K562 (cell line): ENCODE results near the gene CENPP. TPM values are rescaled to one million over a fixed set of nuclear protein-coding genes. Genes with fewer than 3 reads are reported as not detected.

Source experiments
- ATAC-seq: fragments of 200-7000 bp; cut with Tn5 transposase; 3 replicates; pipeline ENCODE4 v1.9.1; 2020; ENCODE audit warnings: moderate library complexity
- BruUV-seq: library from RNA; stranded (reverse); fragments of 400-500 nt; replicated peaks from 2 replicates; lab custom pipeline; 2021; lab: Mats Ljungman, UMichigan
- CTCF ChIA-PET: fragments of 300-600 bp; formaldehyde crosslinking; extraction: SDS; loops from one replicate; lab custom pipeline; 2021; ENCODE audit warnings: low intra/inter-chr PET ratio; lab: Yijun Ruan, JAX
- POLR2A ChIA-PET: fragments of 300-600, 350-650 bp; sonication (Branson Sonifier 250); formaldehyde crosslinking; extraction: SDS; loops from one replicate; lab custom pipeline; 2021; ENCODE audit warnings: antibody characterized with exemption, inconsistent platforms; lab: Yijun Ruan, JAX
- DNase-seq, 4 experiments: peaks; one replicate each; pipeline versions ENCODE4 v3.0.0 to v3.0.0-alpha.2; 2011 to 2018; ENCODE audit warnings: low spot score in 3 of 4, mixed read lengths in 3 of 4; ENCODE audit errors: extremely low read depth in 1 of 4
- FAIRE-seq: peaks from 2 replicates; lab custom pipeline; 2011; peaks lifted over from hg19 to GRCh38; lab: Jason Lieb, UNC
- H2AFZ ChIP-seq: 2 replicates; pipeline ENCODE4 v1.6.0; 2011; ENCODE audit warnings: low read depth, low read length, control low read depth, inconsistent platforms
- H3K27ac ChIP-seq: fragments of 200-600 bp; 3 replicates; pipeline ENCODE4 v1.8.0; 2011; ENCODE audit warnings: low read depth, mild to moderate bottlenecking, control low read depth, inconsistent platforms, low read length, moderate library complexity, mixed read lengths; ENCODE audit errors: extremely low read depth
- H3K27me3 ChIP-seq, 2 experiments: fragments of 300-600 bp in 1 of 2; 2 replicates in 1 of 2; 3 replicates in 1 of 2; pipeline versions ENCODE4 v1.6.0 to v1.8.0; 2011; ENCODE audit warnings: inconsistent platforms in 2 of 2, low read length in 2 of 2, mild to moderate bottlenecking in 1 of 2, mixed read lengths in 1 of 2, moderate library complexity in 1 of 2; ENCODE audit not compliant: control insufficient read depth in 2 of 2, insufficient read depth in 2 of 2
- H3K36me3 ChIP-seq: fragments of 300-600 bp; 3 replicates; pipeline ENCODE4 v1.8.0; 2011; ENCODE audit warnings: mild to moderate bottlenecking, low read length, inconsistent platforms; ENCODE audit not compliant: control insufficient read depth, insufficient read depth
- H3K4me1 ChIP-seq, 2 experiments: fragments of 200-600 bp in 1 of 2; replicated peaks in 1 of 2; 2 replicates in 1 of 2; 3 replicates in 1 of 2; pipeline versions ENCODE4 v1.5.1 to v1.8.0; 2011; ENCODE audit warnings: inconsistent platforms in 2 of 2, low read length in 2 of 2, mild to moderate bottlenecking in 1 of 2, mixed read lengths in 1 of 2, moderate library complexity in 1 of 2; ENCODE audit not compliant: control insufficient read depth in 2 of 2, insufficient read depth in 2 of 2
- H3K4me2 ChIP-seq: 2 replicates; pipeline ENCODE4 v1.6.1; 2011; ENCODE audit warnings: low read length, control low read depth, inconsistent platforms, mixed read lengths; ENCODE audit not compliant: insufficient read depth
- H3K4me3 ChIP-seq: fragments of 200-600 bp; sonication (generic), shearing (Covaris generic); 2 replicates; pipeline ENCODE4 v1.5.1; 2016; ENCODE audit warnings: control low read depth, inconsistent platforms
- H3K79me2 ChIP-seq: fragments of 200-600 bp; 3 replicates; pipeline ENCODE4 v1.8.0; 2011; ENCODE audit warnings: low read length, inconsistent platforms; ENCODE audit not compliant: control insufficient read depth, insufficient read depth
- H3K9ac ChIP-seq, 2 experiments: 2 replicates each; pipeline versions ENCODE4 v1.6.0 to v1.6.1; 2011; ENCODE audit warnings: low read depth in 2 of 2, low read length in 2 of 2, control low read depth in 1 of 2, inconsistent platforms in 1 of 2, mild to moderate bottlenecking in 1 of 2, mixed read lengths in 1 of 2; ENCODE audit not compliant: insufficient read depth in 1 of 2
- H3K9me1 ChIP-seq: one replicate; pipeline ENCODE4 v1.6.0; 2011; ENCODE audit warnings: inconsistent platforms, mild to moderate bottlenecking, low read length, moderate library complexity; ENCODE audit not compliant: control insufficient read depth, insufficient read depth
- H3K9me3 ChIP-seq: replicated peaks from 2 replicates; pipeline ENCODE4 v1.5.1; 2011; ENCODE audit warnings: low read depth, low read length, inconsistent platforms; ENCODE audit not compliant: control insufficient read depth, insufficient read depth
- H4K20me1 ChIP-seq: replicated peaks from 2 replicates; pipeline ENCODE4 v1.6.1; 2011; ENCODE audit warnings: low read length, inconsistent platforms, mixed read lengths; ENCODE audit not compliant: control insufficient read depth, insufficient read depth
- CREB5 ChIP-seq: fragments of 250-450 bp; sonication (Bioruptor Pico); IDR thresholded peaks from 2 replicates; pipeline ENCODE4 v1.5.0; 2020; ENCODE audit warnings: mild to moderate bottlenecking
- EZH2 ChIP-seq: IDR thresholded peaks from 2 replicates; pipeline ENCODE4 v1.6.1; 2012; ENCODE audit warnings: low read depth, mild to moderate bottlenecking, inconsistent platforms, low read length, borderline replicate concordance
- NFRKB ChIP-seq: fragments of 450-650 bp; IDR thresholded peaks from 2 replicates; pipeline ENCODE4 v1.6.1; 2016; ENCODE audit warnings: low read depth
- NRF1 ChIP-seq, 2 experiments: fragments of 450-650 bp; IDR thresholded peaks in 1 of 2; conservative IDR thresholded peaks in 1 of 2; 2 replicates each; pipeline ENCODE4 v1.6.1; 2014; ENCODE audit warnings: mild to moderate bottlenecking in 2 of 2
- PML ChIP-seq: IDR thresholded peaks from 2 replicates; pipeline ENCODE4 v1.6.1; 2012; ENCODE audit warnings: low read length, inconsistent platforms
- PTTG1 ChIP-seq: fragments of 450-650 bp; IDR thresholded peaks from 2 replicates; pipeline ENCODE4 v1.6.1; 2016; ENCODE audit warnings: low read depth, mild to moderate bottlenecking, missing genetic modification characterization, missing compliant biosample characterization
- PYGO2 ChIP-seq: fragments of 450-650 bp; IDR thresholded peaks from 2 replicates; pipeline ENCODE4 v1.6.1; 2016; ENCODE audit warnings: mild to moderate bottlenecking, missing genetic modification characterization, moderate library complexity, missing compliant biosample characterization
- RCOR1 ChIP-seq, 2 experiments: IDR thresholded peaks; 2 replicates each; pipeline ENCODE4 v1.6.1; 2012; ENCODE audit warnings: low read depth in 2 of 2, low read length in 2 of 2, borderline replicate concordance in 1 of 2, improper control_type of control experiment in 1 of 2
- UBTF ChIP-seq, 2 experiments: IDR thresholded peaks; 2 replicates each; pipeline ENCODE4 v1.6.1; 2012; ENCODE audit warnings: improper control_type of control experiment in 2 of 2, low read depth in 2 of 2, low read length in 2 of 2, borderline replicate concordance in 1 of 2
- ZNF23 ChIP-seq: fragments of 250-450 bp; sonication (Bioruptor Pico); IDR thresholded peaks from 2 replicates; pipeline ENCODE4 v1.4.0; 2020; ENCODE audit warnings: mild to moderate bottlenecking
- ZNF592 ChIP-seq: fragments of 450-650 bp; IDR thresholded peaks from 2 replicates; pipeline ENCODE4 v1.6.1; 2017; ENCODE audit warnings: antibody characterized with exemption, mild to moderate bottlenecking
- ZSCAN29 ChIP-seq: fragments of 450-650 bp; IDR thresholded peaks from 2 replicates; pipeline ENCODE4 v1.6.1; 2017
- WGBS: fragments of 100-300 bp; shearing (Covaris generic); methylation state at CpG from one replicate; pipeline ENCODE4 v1.1.6; 2016; ENCODE audit warnings: low coverage, mixed read lengths; ENCODE audit not compliant: insufficient coverage; ENCODE audit errors: missing lambda C conversion rate; 5-methylcytosine and 5-hydroxymethylcytosine counted together
- in situ Hi-C: fragments of 300-500 bp; cut with MboI; formaldehyde crosslinking; loops from 4 replicates; pipeline ENCODE4 v1.15.0; 2018; ENCODE audit warnings: inconsistent platforms, mixed read lengths
- intact Hi-C: fragments of 100-400 bp; cut with micrococcal nuclease; formaldehyde crosslinking; loops from 2 replicates; pipeline ENCODE4 v1.14.2; 2022
- polyA plus RNA-seq, 8 experiments: library from polyadenylated mRNA; depleted of rRNA in 4 of 8; stranded (reverse) in 5 of 8; unstranded in 3 of 8; fragments of >200 nt; fragmentation: Nextera tagmentation in 2 of 8; fragmentation: Illumina TruSeq in 1 of 8; extraction: Ambion mirVana in 2 of 8; extraction: Trizol in 1 of 8; gene quantifications; 2 replicates each; pipeline versions ENCODE4 v1.2.1 to v1.2.3, GENCODE V29; 2011 to 2014; ENCODE audit warnings: inconsistent platforms in 1 of 8, missing spikeins in 1 of 8
- total RNA-seq, 7 experiments: library from RNA; depleted of rRNA in 6 of 7; stranded (reverse); fragments of >200 nt in 6 of 7; fragmentation: Illumina TruSeq in 2 of 7; extraction: Trizol in 2 of 7; gene quantifications; 2 replicates each; pipeline versions ENCODE4 v1.2.1 to v1.2.3, GENCODE V29; 2011 to 2021; ENCODE audit warnings: low replicate concordance in 1 of 7

CENPP gene
- total and polyA plus RNA-seq, 9 of the 15 experiments (the other 6 are each of a cell fraction or from before 2014, with no cell fraction given) = 8.0 to 28.5 (median 17.9) TPM

- TF ChIP-seq ZNF592 = peak; percentile 85
- TF ChIP-seq PML = peak; percentile 5; the same call in 1 of the 2 replicates
- peak in 1 of 2 experiments; percentile 25; a peak in 1 of 4 replicates for TF ChIP-seq NRF1 (conservative IDR thresholded peaks at IDR 0.05 in 1 of 2, IDR thresholded peaks at IDR 0.05 in 1 of 2)
- TF ChIP-seq NFRKB = peak; percentile 51; the same call in 1 of the 2 replicates
- 0 out of 2 replicates have a peak, but pooled peaks have one; percentile 23 for TF ChIP-seq PYGO2
These were observed 30.4 kb upstream of the CENPP start (continued) for GRCh38 chr9:92295240-92295790.

GRCh38 chr9:92295827-92296258 is 29.9 kb upstream of the CENPP start:
- intact Hi-C loops = no loop called here
- ChIA-PET CTCF (no interaction called here), POLR2A (interaction anchor here (0.6 to 4.0 kb wide), 11 partner anchors 10 to 227 kb away, joined by 3 to 38 read pairs (median 3); partner anchors contain the start of genes CENPP and NOL8)
- H3K4me3 ChIP-seq = peak overlapping the region; percentile 70; the same call in 1 of the 2 replicates
- FAIRE-seq = peak; percentile 74
- no peaks in the 10 kb centered on the region for H3K9me3 ChIP-seq
- DNase-seq = peak; percentile 45 to 86 (median 60)
- H3K79me2 ChIP-seq = peaks cover 53% of the 10 kb centered on the region
- peak; percentile 74 for ATAC-seq
- WGBS = 7% methylated on average over 4 of the region's 4 CpGs
- no peaks in the 10 kb centered on the region for H3K27me3 ChIP-seq
- H2AFZ ChIP-seq = peak overlapping the region; percentile 68
- H3K27ac ChIP-seq = peak overlapping the region; percentile 97
- peak overlapping the region; percentile 65 to 100; a peak in 3 of 4 replicates for H3K9ac ChIP-seq
- peaks cover 7 to 23% of the 10 kb centered on the region in 2 experiments for H3K4me1 ChIP-seq
- H3K4me2 ChIP-seq = peak overlapping the region; percentile 100
- H3K36me3 ChIP-seq = peaks cover 69% of the 10 kb centered on the region
- in situ Hi-C loops = no loop called here
- H3K9me1 ChIP-seq = no peaks in the 10 kb centered on the region
- no TSS peak for BruUV-seq
- peaks cover 5% of the 10 kb centered on the region for H4K20me1 ChIP-seq
- TF ChIP-seq ZSCAN29 = no peak
- TF ChIP-seq CREB5 (CRISPR knock-in tag) = no peak
- 0 out of 4 replicates have a peak, but pooled peaks of 1 of the 2 experiments have one; percentile 10 for TF ChIP-seq RCOR1 (IDR thresholded peaks at IDR 0.05; ENCODE audit: borderline replicate concordance in 1 of 2, low read depth in 2 of 2, low read length in 2 of 2)
- TF ChIP-seq UBTF (IDR thresholded peaks at IDR 0.05; ENCODE audit: borderline replicate concordance in 1 of 2, low read depth in 2 of 2, low read length in 2 of 2) = no peak
- TF ChIP-seq ZNF23 = no peak
- TF ChIP-seq PTTG1 (tag) = no peak
- TF ChIP-seq EZH2 = no peak
